HT1080 (cell line): ENCODE data around the gene CYTIP. TPM values are rescaled to one million over a fixed set of nuclear protein-coding genes. Genes with fewer than 3 reads are reported as not detected.
"Not testable (repeated sequence)": the region's sequence is repeated elsewhere in the genome, so short reads cannot be mapped to it uniquely, and the experiment has no call there.

Experiments
- DNase-seq: peaks from one replicate; pipeline ENCODE4 v3.0.0-alpha.2; 2015; ENCODE audit warnings: low read depth
- total RNA-seq: library from RNA; depleted of rRNA; stranded (reverse); fragments of >200 nt; shearing (Covaris generic); gene quantifications from 2 replicates; pipeline ENCODE4 v1.2.3, GENCODE V29; 2014; rRNA removed

The CYTIP gene
- total RNA-seq, 1 experiment from 2014 or later = not detected

GRCh38 chr2:157376041-157376440 lies 67.8 kb downstream of the CYTIP start:
- no peak for DNase-seq

- no peak for DNase-seq
Observed at GRCh38 chr2:157375384-157375783, 68.5 kb downstream of the CYTIP start.

GRCh38 chr2:157368508-157368907 lies 75.4 kb downstream of the CYTIP start:
- DNase-seq = not testable (repeated sequence)

- DNase-seq = no peak
Observed at GRCh38 chr2:157367704-157368103, 76.2 kb downstream of the CYTIP start.

Other genes with a start within 250 kb of the CYTIP start
- gene GALNT5, start 186.4 kb downstream of the CYTIP start, total RNA-seq = not detected in 2 replicates
- 0.03 and 0.06 TPM in 2 replicates for gene ERMN, start 118.3 kb downstream of the CYTIP start, total RNA-seq
- 0.05 and 0.10 TPM in 2 replicates for gene ACVR1C, start 184.8 kb upstream of the CYTIP start, total RNA-seq